Measurements from ENCODE around the gene PACSIN2. TPM values are rescaled to one million over a fixed set of nuclear protein-coding genes. Genes with fewer than 3 reads are reported as not detected.

PACSIN2 gene
- total RNA-seq, 2 experiments from 2014 or later: 33.5 to 35.7 TPM

DNA sequence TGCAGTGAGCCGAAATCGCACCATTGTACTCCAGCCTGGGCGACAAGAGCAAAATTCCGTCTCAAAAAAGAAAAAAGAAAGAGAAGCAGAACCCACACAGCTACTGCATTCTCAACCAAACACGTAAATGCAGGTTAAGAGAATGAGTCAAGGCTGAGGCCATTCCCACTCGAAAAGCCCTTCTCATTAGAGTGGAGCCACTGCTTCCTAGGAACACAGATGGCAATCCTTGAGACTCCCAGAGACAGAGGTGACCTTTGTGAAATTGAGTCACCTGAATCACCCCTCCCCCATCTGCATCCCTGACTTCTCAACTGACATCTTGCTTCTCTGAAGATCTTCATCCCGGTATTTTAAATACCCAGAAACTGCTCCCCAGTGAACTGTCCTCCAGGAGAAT lies 8.2 kb downstream of the PACSIN2 start:
- ATAC-seq (no peak), DNase-seq (no peak)
- intact Hi-C loops (cut with micrococcal nuclease): no loop called here
- POLR2A ChIA-PET: no interaction called here
- TF ChIP-seq, protein P1, sequence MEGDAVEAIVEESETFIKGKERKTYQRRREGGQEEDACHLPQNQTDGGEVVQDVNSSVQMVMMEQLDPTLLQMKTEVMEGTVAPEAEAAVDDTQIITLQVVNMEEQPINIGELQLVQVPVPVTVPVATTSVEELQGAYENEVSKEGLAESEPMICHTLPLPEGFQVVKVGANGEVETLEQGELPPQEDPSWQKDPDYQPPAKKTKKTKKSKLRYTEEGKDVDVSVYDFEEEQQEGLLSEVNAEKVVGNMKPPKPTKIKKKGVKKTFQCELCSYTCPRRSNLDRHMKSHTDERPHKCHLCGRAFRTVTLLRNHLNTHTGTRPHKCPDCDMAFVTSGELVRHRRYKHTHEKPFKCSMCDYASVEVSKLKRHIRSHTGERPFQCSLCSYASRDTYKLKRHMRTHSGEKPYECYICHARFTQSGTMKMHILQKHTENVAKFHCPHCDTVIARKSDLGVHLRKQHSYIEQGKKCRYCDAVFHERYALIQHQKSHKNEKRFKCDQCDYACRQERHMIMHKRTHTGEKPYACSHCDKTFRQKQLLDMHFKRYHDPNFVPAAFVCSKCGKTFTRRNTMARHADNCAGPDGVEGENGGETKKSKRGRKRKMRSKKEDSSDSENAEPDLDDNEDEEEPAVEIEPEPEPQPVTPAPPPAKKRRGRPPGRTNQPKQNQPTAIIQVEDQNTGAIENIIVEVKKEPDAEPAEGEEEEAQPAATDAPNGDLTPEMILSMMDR (IDR thresholded peaks at IDR 0.05): no peak
- Mint-ChIP-seq H3K4me3 (no peak overlapping the region), H3K9me3 (no peaks in the 10 kb centered on the region), H3K27ac (no peak overlapping the region), H3K36me3 (ENCODE audit: low read depth) (peaks cover 3% of the 10 kb centered on the region), H3K4me1 (ENCODE audit: low read depth) (peaks cover 54% of the 10 kb centered on the region), H3K27me3 (no peaks in the 10 kb centered on the region)
- CTCF ChIA-PET: no interaction called here

DNA sequence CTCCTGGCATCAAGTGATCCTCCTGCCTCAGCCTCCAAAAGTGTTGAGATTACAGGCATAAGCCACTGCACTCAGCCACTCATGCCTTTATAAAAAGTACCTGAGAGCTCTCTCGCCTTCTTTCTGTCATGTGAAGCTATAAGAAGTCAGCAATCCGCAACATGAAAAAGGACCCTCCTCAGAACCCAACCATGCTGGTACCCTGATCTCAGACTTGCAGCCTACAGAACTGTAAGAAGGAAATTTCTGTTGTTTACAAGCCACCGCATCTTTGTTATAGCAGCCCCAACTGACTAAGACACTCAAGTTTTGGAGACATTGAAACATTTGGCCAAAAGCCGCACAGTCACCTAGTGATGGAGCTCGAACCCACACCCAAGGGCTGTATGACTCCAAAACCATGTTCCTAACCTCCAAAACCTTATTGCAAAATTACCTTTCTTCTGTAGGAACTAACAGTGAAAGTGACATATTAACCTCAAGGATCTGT lies 8.9 kb downstream of the PACSIN2 start:
- ATAC-seq (no peak), DNase-seq (no peak)
- intact Hi-C loops (cut with micrococcal nuclease): no loop called here
- Mint-ChIP-seq H3K27ac (no peak overlapping the region), H3K36me3 (ENCODE audit: low read depth) (peaks cover 3% of the 10 kb centered on the region), H3K4me3 (no peak overlapping the region), H3K4me1 (ENCODE audit: low read depth) (peaks cover 61% of the 10 kb centered on the region), H3K27me3 (no peaks in the 10 kb centered on the region), H3K9me3 (no peaks in the 10 kb centered on the region)
- POLR2A ChIA-PET: no interaction called here
- TF ChIP-seq, protein P1 (IDR thresholded peaks at IDR 0.05): no peak
- CTCF ChIA-PET: no interaction called here

GRCh38 chr22:43005106-43005505 lies 9.8 kb downstream of the PACSIN2 start:
- H3K36me3 Mint-ChIP-seq (ENCODE audit: low read depth): peaks cover 3% of the 10 kb centered on the region
- CTCF ChIA-PET: no interaction called here
- DNase-seq (no peak), ATAC-seq (no peak)
- no peak overlapping the region for H3K27ac Mint-ChIP-seq
- no peaks in the 10 kb centered on the region for H3K9me3 Mint-ChIP-seq
- TF ChIP-seq, protein P1 (IDR thresholded peaks at IDR 0.05): no peak
- H3K4me3 Mint-ChIP-seq: no peak overlapping the region
- POLR2A ChIA-PET: interaction anchor here (1.0 to 1.9 kb wide), 2 partner anchors 10 to 35 kb away, joined by 3 to 10 read pairs; partner anchors contain the start of gene PACSIN2
- intact Hi-C loops (cut with micrococcal nuclease): no loop called here
- no peaks in the 10 kb centered on the region for H3K27me3 Mint-ChIP-seq
- H3K4me1 Mint-ChIP-seq (ENCODE audit: low read depth): peaks cover 70% of the 10 kb centered on the region

DNA sequence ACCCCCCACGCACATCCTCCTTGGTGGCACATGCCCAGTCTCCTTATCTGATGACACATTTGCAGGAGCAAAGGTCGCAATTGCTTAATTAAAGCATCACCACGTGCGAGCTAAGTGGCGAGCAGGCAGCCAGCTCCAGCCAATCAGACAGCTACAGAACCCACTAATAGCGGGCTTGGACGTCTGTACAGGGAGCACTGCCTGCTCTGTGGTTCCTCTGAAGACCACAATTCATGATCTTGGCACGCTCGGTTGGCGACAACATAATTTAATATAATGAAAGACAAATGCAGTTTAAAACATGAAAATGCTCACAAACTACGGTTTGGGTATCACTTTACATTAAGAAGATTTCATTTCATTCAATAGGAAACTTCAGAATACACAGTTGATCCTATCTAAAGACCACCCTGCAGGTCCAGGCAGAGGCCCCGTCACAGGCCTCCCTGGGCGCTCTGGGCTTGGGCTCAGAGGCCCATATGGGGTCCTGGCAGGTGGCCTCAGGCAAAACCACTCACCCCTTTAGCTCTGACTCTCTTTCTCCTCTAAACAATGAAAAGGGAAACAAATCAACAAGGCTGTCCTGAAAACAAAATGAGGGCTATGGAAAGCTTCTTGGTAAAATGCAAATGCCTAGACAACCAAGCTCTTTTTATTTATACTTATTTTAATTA lies 10.4 kb downstream of the PACSIN2 start:
- no peak overlapping the region for H3K4me3 Mint-ChIP-seq
- intact Hi-C loops (cut with micrococcal nuclease): no loop called here
- peak overlapping the region; percentile 60 for H3K27ac Mint-ChIP-seq
- no peaks in the 10 kb centered on the region for H3K27me3 Mint-ChIP-seq
- no peaks in the 10 kb centered on the region for H3K9me3 Mint-ChIP-seq
- CTCF ChIA-PET: no interaction called here
- peaks cover 77% of the 10 kb centered on the region for H3K4me1 Mint-ChIP-seq (ENCODE audit: low read depth)
- POLR2A ChIA-PET: interaction anchor here (1.0 to 1.9 kb wide), 2 partner anchors 10 to 34 kb away, joined by 3 to 10 read pairs; partner anchors contain the start of gene PACSIN2
- H3K36me3 Mint-ChIP-seq (ENCODE audit: low read depth): peaks cover 3% of the 10 kb centered on the region
- TF ChIP-seq, protein P1 (IDR thresholded peaks at IDR 0.05): no peak
- DNase-seq (peak; percentile 53), ATAC-seq (peak; percentile 23)

DNA sequence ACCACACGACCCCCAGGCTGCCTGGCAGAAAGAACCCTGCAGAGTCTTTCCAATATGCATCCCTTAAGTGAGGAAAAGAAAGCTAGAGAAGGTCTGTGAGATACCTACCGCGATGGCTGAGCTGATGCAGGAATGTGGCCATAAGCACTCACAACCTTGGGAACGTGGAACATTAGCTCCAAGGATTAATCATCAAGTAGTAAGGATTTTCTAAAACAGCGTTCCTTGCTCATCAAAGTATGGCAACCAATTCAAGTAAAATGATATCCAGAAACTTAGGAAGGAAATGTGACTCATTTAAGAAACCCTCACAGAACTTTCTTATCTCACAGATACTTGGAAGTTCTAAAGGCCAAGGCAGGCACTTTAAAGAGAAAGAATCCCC lies 12.8 kb downstream of the PACSIN2 start:
- H3K4me3 Mint-ChIP-seq: no peak overlapping the region

More for the DNA sequence above, 12.8 kb downstream of the PACSIN2 start:
- Mint-ChIP-seq H3K27ac (peak overlapping the region; percentile 31), H3K4me1 (ENCODE audit: low read depth) (peaks cover 86% of the 10 kb centered on the region), H3K27me3 (no peaks in the 10 kb centered on the region), H3K36me3 (ENCODE audit: low read depth) (peaks cover 5% of the 10 kb centered on the region), H3K9me3 (no peaks in the 10 kb centered on the region)
- TF ChIP-seq, protein P1 (IDR thresholded peaks at IDR 0.05): no peak
- ATAC-seq: no peak
- no peak for DNase-seq
- POLR2A ChIA-PET: interaction anchor here (1.0 kb wide), 1 partner anchor 12 kb away, joined by 3 read pairs; no protein-coding TSS in a partner anchor
- intact Hi-C loops (cut with micrococcal nuclease): no loop called here
- CTCF ChIA-PET: interaction anchor here (1.1 to 1.4 kb wide), 2 partner anchors 32 to 37 kb away, joined by 4 to 6 read pairs; no protein-coding TSS in a partner anchor
